HG03103 (cell line): ENCODE measurements around the gene ITCH.
"Not testable (repeated sequence)": the region's sequence is repeated elsewhere in the genome, so short reads cannot be mapped to it uniquely, and the experiment has no call there.

ENCODE experiments used
- ATAC-seq: cut with Tn5 transposase; IDR thresholded peaks from one replicate; pipeline ENCODE4 v1.9.1; 2021; ENCODE audit warnings: low read depth; ENCODE audit not compliant: unreplicated experiment

The ITCH gene

GRCh38 chr20:34343458-34344211 lies 19.4 kb upstream of the ITCH start:
- no peak for ATAC-seq

DNA sequence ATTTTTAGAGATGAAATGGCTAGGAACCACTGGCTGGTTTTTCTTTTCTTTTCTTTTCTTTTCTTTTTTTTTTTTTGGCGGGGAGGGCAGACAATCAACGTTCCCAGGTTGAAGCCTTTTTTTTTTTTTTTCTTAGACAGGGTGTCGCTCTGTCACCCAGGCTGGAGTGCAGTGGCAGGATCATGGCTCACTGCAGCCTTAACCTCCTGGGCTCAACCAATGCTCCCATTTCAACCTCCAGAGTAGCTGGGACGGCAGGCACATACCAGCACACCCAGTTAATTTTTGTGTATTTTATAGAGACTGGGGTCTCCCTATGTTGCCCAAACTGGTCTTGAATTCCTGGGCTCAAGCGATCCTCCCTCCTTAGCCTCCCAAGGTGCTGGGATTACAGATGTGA lies 18.8 kb upstream of the ITCH start:
- ATAC-seq = no peak

DNA sequence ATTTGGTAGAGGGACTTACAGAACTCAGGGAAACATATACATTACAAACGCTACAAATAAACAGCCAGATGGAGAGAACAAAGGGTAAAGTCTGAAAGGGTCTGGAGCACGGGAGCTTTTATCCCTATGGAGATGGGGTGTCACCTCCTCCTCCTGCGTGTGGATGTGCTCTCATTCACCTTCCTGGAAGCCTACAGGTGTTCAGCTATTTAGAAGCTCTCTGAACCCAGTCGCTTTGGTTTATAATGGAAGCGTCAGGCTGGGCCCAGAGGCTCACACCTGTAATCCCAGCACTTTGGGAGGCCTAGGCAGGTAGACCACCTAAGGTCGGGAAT lies 17.7 kb upstream of the ITCH start:
- no peak for ATAC-seq

GRCh38 chr20:34345839-34346532 lies 17.1 kb upstream of the ITCH start:
- not testable (repeated sequence) for ATAC-seq

GRCh38 chr20:34346533-34346865 lies 16.6 kb upstream of the ITCH start:
- ATAC-seq = not testable (repeated sequence)

DNA sequence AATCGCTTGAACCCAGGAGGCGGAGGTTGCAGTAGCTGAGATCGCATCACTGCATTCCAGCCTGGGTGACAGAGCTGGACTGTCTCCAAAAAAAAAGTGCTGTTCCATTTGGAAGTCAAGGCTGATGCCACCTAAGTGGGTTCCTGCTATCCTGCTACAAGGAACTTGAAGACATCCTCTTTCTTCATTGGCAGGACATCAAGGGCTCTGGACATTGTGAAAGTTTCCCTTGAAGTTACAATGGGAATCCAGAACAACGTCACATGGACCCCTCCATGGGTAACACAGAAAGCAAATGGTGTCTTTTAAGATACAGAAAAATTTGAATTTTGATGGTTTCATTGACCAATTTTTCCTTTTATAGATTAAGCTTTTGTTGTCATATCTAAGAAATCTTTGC lies 15.5 kb upstream of the ITCH start:
- no peak for ATAC-seq

DNA sequence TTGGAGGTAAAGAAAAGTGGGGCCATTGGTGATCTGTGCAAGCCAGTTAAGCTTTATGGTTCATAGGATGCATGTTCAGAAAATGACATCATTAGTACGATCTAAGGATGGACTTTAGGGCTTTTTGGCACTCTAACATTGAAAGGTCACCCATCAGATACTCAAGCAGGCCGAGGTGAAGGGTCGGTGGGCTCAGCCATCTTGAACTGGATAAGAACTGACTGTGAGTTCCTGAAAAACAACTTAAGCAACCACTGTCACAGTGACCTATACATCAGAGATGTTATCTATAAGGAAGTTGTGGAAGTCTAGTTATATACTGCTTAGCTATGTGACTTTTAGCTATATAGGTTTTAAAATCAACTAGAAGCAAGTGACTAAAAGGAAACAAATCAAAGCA lies 13.0 kb upstream of the ITCH start:
- no peak for ATAC-seq

GRCh38 chr20:34353467-34353866 lies 9.6 kb upstream of the ITCH start:
- not testable (repeated sequence) for ATAC-seq

- ATAC-seq = no peak
These were observed 7.6 kb upstream of the ITCH start for GRCh38 chr20:34355427-34355826.

- not testable (repeated sequence) for ATAC-seq
These were observed 3.3 kb upstream of the ITCH start for GRCh38 chr20:34359729-34360128.

GRCh38 chr20:34362502-34363061 lies 491 bp upstream of the ITCH start:
- ATAC-seq = no peak

DNA sequence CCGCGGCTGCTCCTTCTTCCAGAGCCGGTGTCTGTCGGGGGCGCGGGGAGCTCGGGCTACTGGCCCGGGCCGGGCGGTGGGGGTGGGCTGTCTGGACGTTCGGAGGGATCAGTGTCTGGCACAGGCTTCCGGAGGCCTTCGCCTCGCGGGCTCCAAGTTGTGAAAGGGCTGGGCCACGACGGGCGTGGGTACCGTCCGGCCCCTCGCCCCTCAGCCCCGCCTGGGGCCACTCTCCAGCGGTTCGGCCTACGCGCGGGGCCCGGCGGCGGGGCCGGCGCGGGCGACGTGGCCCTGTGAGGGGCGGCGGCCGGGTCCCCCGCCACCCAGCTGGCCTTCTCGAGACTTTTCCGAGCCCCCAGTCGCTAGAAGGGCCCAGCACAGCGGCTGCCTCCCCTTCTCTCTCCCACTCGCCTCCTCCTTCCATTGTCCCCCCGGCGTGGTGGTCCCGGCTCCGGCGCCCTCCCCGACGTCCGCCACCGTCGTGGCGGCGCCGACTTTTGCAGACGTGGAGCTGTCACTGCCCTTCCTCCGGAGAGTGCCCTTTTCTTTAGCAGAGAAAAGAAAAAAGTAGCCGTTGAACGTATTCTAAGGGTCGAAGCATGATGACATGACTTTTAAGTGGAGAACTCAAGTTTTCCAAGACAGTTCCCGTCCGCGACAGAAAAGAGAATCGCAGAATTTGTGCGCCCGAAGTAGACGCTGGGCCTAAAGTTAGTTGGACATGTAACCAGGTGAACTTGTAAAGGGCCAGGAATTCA lies 571 bp downstream of the ITCH start:
- peak; percentile 37 for ATAC-seq

DNA sequence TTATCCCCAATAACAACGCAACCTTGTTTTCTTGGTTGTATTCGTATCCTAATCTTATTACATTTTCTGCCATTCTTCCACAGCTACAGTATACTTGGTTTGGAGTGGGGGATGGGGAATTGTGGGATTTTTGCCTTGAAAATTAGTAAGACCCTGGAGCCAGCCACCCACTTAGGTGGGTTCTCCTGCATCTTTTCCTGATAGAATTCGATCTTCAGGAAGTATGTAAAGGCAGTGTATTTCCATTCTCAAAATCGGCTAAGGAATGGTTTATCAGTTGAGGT lies 1.1 kb downstream of the ITCH start:
- no peak for ATAC-seq

DNA sequence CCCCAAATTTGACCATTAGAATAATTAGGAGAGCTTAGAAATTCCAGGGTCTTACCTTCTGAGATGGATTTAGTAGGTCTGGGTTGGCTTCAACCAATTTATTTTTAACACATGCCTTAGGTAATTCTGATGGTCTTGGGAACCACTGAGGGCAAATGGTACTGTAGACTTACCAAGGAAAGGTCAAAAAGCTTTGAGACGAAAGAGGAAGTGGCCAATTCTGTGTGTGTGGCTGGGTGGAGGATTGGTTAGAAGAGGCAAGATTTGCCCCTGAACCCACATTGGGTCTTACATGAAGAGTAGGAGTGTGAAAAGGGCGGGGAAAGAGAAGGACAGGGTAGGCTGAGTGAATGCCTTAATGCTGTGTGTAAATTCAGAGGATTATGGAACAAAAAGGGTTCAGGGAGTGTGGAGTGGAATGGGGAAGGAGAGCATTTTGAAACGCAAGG lies 2.7 kb downstream of the ITCH start:
- ATAC-seq = peak; percentile 44

DNA sequence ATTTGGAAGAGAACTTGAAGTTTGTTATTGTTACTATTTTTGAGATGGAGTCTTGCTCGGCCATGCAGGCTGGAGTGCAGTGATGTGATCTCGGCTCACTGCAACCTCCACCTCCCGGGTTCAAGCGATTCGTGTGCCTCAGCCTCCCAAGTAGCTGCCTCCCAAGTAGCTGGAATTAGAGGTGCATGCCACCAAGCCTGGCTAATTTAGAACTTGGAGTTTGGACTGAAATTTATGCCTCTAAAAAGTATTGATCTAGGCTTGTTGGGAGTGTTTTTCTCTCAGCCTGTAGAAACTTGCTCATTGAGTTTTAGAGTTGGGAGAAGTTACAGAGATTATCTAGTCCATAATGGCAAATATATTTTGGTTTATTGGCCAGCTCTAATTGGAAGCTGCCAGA lies 4.1 kb downstream of the ITCH start:
- no peak for ATAC-seq

- not testable (repeated sequence) for ATAC-seq
These were observed 4.8 kb downstream of the ITCH start for GRCh38 chr20:34367911-34368310.

DNA sequence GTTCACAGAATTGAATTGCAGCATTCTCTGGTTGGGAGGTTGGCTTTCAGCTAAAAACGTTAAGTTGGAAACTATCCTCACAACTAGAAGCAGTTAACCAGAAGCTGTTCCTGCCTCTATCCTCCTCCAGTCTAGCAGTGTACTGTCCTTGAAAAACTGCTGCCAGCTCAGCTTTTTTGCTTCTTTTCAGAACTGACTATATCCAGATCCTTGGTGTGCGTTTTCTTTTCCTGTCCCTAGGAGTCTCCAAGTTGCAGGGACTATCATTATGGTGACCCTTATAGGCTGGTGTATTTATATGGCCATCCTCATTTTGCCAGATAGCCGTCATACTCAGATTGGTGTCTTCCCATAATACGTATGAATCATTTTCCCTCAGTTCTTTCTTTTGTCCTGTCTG lies 5.5 kb downstream of the ITCH start:
- no peak for ATAC-seq

DNA sequence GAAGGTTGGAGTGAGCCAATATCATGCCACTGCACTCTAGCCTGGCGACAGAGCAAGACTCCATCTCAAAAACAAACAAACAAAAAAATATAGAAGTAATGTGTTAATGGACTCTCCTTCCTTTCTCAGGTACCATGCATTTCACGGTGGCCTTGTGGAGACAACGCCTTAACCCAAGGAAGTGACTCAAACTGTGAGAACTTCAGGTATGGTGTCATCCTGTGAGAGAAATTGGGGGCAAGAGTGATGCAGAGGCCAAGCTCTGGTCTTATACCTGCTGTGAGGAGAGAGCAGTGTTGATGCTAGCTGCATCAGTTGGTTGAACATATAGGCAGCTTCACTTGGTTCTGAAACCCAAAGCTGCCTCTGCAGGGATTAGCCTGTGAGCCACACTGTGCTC lies 6.2 kb downstream of the ITCH start:
- no peak for ATAC-seq

DNA sequence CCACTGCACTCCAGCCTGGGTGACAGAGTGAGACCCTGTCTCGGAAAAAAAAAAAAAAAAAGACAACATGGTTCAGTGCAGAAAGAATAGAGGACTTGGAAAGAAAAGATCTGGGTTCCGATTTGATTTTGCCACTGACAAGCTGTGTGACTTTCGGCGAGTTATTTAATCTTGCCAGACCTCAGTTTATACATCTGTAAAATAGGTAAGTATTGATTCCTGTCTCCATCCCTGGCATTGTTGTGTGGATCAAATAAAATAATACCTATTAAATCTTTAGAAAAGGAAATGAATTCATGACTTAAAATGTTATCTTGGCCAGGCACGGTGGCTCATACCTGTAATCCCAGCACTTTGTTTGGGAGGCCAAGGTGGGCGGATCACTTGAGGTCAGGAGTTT lies 7.0 kb downstream of the ITCH start:
- no peak for ATAC-seq

DNA sequence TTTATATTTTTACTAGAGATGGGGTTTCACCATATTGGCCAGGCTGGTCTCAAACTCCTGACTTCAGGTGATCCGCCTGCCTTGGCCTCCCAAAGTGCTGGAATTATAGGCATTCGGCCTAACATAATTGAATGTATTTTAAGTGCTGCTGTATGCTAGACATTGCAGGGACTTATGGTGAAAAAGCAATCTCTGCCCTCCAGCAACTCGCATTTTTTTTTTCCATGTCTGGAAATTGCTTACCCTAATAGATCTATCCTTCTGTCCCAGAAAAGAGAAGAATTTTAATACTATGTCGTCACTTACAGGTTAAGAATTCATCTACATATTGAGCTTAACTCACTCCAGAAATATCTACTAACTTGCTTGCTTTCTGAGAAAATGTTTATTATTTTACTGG lies 10.4 kb downstream of the ITCH start:
- ATAC-seq = no peak

- no peak for ATAC-seq
These were observed 11.2 kb downstream of the ITCH start for GRCh38 chr20:34374209-34374760.
